ENCODE results near the gene WWC1. TPM values are rescaled to one million over a fixed set of nuclear protein-coding genes. Genes with fewer than 3 reads are reported as not detected.
A peak's percentile ranks its signal among the peaks of the same experiment; 100 is the strongest.

The WWC1 gene
- total RNA-seq, 1 experiment from 2014 or later: 97.7 TPM

- Histone ChIP-seq H3K4me1 (replicated peaks; ENCODE audit: insufficient read depth) (peaks cover 76% of the 10 kb centered on the region), H3K4me3 (no peak overlapping the region)
- intact Hi-C loops (cut with micrococcal nuclease; ENCODE audit: unreplicated experiment): loop anchor here (1.0 kb wide), 2 partner anchors 12 to 60 kb away; no protein-coding TSS in a partner anchor
Measured at GRCh38 chr5:168348084-168348414, 56.6 kb downstream of the WWC1 start.

DNA sequence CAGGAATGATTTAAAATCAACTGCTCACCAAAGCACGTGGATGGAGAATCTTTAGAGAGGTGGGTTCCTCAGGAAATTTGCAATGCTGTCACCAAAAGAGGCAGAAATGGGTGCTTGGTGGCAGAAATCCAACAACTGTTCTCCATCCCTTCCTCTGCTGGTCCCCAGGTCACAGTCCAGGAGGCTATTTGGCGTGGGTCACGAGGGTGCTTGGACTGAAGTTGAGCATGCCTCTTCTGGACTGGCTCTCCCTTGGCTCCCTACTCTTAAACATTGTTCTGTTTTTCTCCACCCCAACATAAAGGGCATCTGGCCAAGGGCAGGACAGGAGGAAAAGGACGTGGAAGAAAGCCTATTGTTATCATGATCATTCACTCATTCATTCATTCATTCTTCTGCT, 58.9 kb downstream of the WWC1 start:
- Histone ChIP-seq H3K4me1 (replicated peaks; ENCODE audit: insufficient read depth) (peaks cover 81% of the 10 kb centered on the region), H3K27ac (no peak overlapping the region), H3K9me3 (ENCODE audit: insufficient read depth, low read depth) (no peaks in the 10 kb centered on the region), H3K36me3 (ENCODE audit: low read depth) (0 out of 2 replicates have a peak, but pooled peaks cover 13% of the 10 kb centered on the region), H3K79me2 (ENCODE audit: low read depth) (peaks cover 97% of the 10 kb centered on the region), H4K20me1 (ENCODE audit: insufficient read depth) (no peaks in the 10 kb centered on the region), H2AFZ (no peak overlapping the region), H3K4me2 (no peak overlapping the region), H3K27me3 (ENCODE audit: insufficient read depth, low read depth) (no peaks in the 10 kb centered on the region), H3F3A (ENCODE audit: insufficient read depth, low read depth) (peaks cover 50% of the 10 kb centered on the region), H3K9me2 (ENCODE audit: insufficient read depth) (no peaks in the 10 kb centered on the region), H3K4me3 (no peak overlapping the region)
- no peak for TF ChIP-seq EZH2 (IDR thresholded peaks at IDR 0.05; ENCODE audit: low read depth)
- no peak for TF ChIP-seq CTCF (conservative IDR thresholded peaks at IDR 0.05)
- intact Hi-C loops (cut with micrococcal nuclease; ENCODE audit: unreplicated experiment): loop anchor here (10.0 kb wide), 1 partner anchor 1394 kb away; no protein-coding TSS in a partner anchor
- no TSS peak for BruUV-seq (replicated peaks)
- DNase-seq: no peak
- POLR2A ChIA-PET (ENCODE audit: unreplicated experiment): no interaction called here
- CTCF ChIA-PET: no interaction called here

More at GRCh38 chr5:168348084-168348414, 56.6 kb downstream of the WWC1 start:
- peak; percentile 35; the same call in 1 of the 2 replicates for TF ChIP-seq CTCF (conservative IDR thresholded peaks at IDR 0.05)
- no peak for TF ChIP-seq EZH2 (IDR thresholded peaks at IDR 0.05; ENCODE audit: low read depth)
- H3K27ac ChIP-seq: peak overlapping the region; percentile 61
- peak overlapping the region; percentile 73 for H3K4me2 ChIP-seq
- ChIA-PET CTCF (interaction anchor here (0.7 to 2.4 kb wide), 10 partner anchors 12 to 56 kb away, joined by 3 to 11 read pairs (median 3); partner anchors contain the start of gene WWC1), POLR2A (ENCODE audit: unreplicated experiment) (interaction anchor here (0.6 to 1.4 kb wide), 6 partner anchors 12 to 85 kb away, joined by 3 to 11 read pairs (median 6); no protein-coding TSS in a partner anchor)
- no peak overlapping the region for H2AFZ ChIP-seq
- no TSS peak for BruUV-seq (replicated peaks)
- peaks cover 24% of the 10 kb centered on the region; the same call in 1 of the 2 replicates for H3K36me3 ChIP-seq (ENCODE audit: low read depth)
- peak; percentile 65 to 90 for DNase-seq
- no peaks in the 10 kb centered on the region for H4K20me1 ChIP-seq (ENCODE audit: insufficient read depth)
- no peaks in the 10 kb centered on the region for H3K9me2 ChIP-seq (ENCODE audit: insufficient read depth)
- no peaks in the 10 kb centered on the region for H3K27me3 ChIP-seq (ENCODE audit: insufficient read depth, low read depth)
- H3F3A ChIP-seq (ENCODE audit: insufficient read depth, low read depth): peaks cover 62% of the 10 kb centered on the region
- peaks cover 97% of the 10 kb centered on the region for H3K79me2 ChIP-seq (ENCODE audit: low read depth)
- H3K9me3 ChIP-seq (ENCODE audit: insufficient read depth, low read depth): no peaks in the 10 kb centered on the region

DNA sequence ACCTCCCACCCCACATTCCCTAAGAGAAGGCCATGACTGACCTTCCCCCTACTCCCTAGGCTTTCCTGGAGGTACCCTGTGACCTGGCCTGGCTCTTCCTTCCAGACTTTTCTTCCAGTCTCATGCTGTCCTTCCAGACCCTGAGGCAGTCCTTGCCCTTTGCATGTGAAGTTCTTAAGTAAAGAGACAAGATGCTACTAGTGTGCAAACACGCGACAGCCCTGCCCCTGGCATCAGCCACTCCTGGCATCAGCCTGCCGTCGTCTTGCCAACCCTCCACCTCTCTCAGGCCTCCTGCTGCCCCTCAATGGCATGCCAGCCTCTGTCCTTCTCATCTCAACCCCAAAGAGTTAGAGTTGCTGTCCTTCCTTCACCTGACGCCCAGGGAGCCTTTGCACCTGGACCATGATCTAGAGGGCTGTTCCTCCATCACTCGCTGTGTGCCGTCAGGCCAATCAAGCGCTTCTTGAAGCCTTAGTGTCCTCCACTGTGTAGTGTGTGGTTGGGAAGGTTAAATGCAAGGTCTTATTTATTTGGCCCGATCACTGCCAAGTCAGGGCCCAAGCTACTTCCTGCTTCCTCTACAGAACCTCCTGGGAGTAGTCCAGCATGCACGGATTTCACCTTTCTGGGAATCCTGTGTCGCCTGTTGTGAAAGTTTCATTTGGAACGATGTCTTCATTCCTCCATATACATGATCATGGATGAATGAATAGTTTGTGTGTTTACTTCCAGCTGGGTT, 61.9 kb downstream of the WWC1 start:
- intact Hi-C loops (cut with micrococcal nuclease; ENCODE audit: unreplicated experiment): loop anchor here (10.0 kb wide), 1 partner anchor 1391 kb away; no protein-coding TSS in a partner anchor
- no peak overlapping the region for H3K4me3 ChIP-seq
- CTCF ChIA-PET: no interaction called here
- 0 out of 2 replicates have a peak, but pooled peaks cover 13% of the 10 kb centered on the region for H3K36me3 ChIP-seq (ENCODE audit: low read depth)
- no peaks in the 10 kb centered on the region for H3K9me3 ChIP-seq (ENCODE audit: insufficient read depth, low read depth)
- peaks cover 73% of the 10 kb centered on the region for H3K4me1 ChIP-seq (replicated peaks; ENCODE audit: insufficient read depth)
- POLR2A ChIA-PET (ENCODE audit: unreplicated experiment): no interaction called here
- H3F3A ChIP-seq (ENCODE audit: insufficient read depth, low read depth): peaks cover 37% of the 10 kb centered on the region; the same call in 1 of the 2 replicates
- H3K79me2 ChIP-seq (ENCODE audit: low read depth): peaks cover 100% of the 10 kb centered on the region
- H3K9me2 ChIP-seq (ENCODE audit: insufficient read depth): no peaks in the 10 kb centered on the region
- TF ChIP-seq CTCF (conservative IDR thresholded peaks at IDR 0.05): no peak
- TF ChIP-seq EZH2 (IDR thresholded peaks at IDR 0.05; ENCODE audit: low read depth): no peak
- peak overlapping the region; percentile 4; the same call in 1 of the 2 replicates for H3K27ac ChIP-seq
- H4K20me1 ChIP-seq (ENCODE audit: insufficient read depth): no peaks in the 10 kb centered on the region
- no peak overlapping the region for H3K4me2 ChIP-seq
- no peaks in the 10 kb centered on the region for H3K27me3 ChIP-seq (ENCODE audit: insufficient read depth, low read depth)
- BruUV-seq (replicated peaks): no TSS peak
- no peak overlapping the region for H2AFZ ChIP-seq
- no peak for DNase-seq

Measured in PC-9 (cell line).